LNCaP clone FGC (cell line): ENCODE measurements around the gene PLCB1.

Experiments used
- DNase-seq: peaks from one replicate; pipeline ENCODE4 v3.0.0-alpha.2; 2011; ENCODE audit warnings: low read depth
- H3K4me3 ChIP-seq: 2 replicates; pipeline ENCODE4 v1.5.1; 2011; ENCODE audit warnings: mild to moderate bottlenecking, low read depth, low read length, control low read depth
- CTCF ChIP-seq: IDR thresholded peaks from 2 replicates; pipeline ENCODE4 v1.5.1; 2012; ENCODE audit warnings: mild to moderate bottlenecking; ENCODE audit not compliant: control insufficient read depth, insufficient read depth; ENCODE audit errors: extremely low read depth

PLCB1 gene

GRCh38 chr20:8128291-8129060 lies 3.6 kb upstream of the PLCB1 start:
- no peak for TF ChIP-seq CTCF
- no peak overlapping the region for H3K4me3 ChIP-seq
- DNase-seq = no peak

GRCh38 chr20:8129211-8129976 lies 2.7 kb upstream of the PLCB1 start:
- no peak overlapping the region for H3K4me3 ChIP-seq
- DNase-seq = no peak
- no peak for TF ChIP-seq CTCF

GRCh38 chr20:8130840-8131526 lies 1.1 kb upstream of the PLCB1 start:
- H3K4me3 ChIP-seq = no peak overlapping the region; the same call in 1 of the 2 replicates
- no peak for TF ChIP-seq CTCF
- no peak for DNase-seq

- no peak for TF ChIP-seq CTCF
- H3K4me3 ChIP-seq = peak overlapping the region; percentile 45
- DNase-seq = no peak
Observed at GRCh38 chr20:8132484-8133309, 631 bp downstream of the PLCB1 start.

- no peak for DNase-seq
- no peak for TF ChIP-seq CTCF
- H3K4me3 ChIP-seq = no peak overlapping the region
Observed at GRCh38 chr20:8133310-8133768, 1.3 kb downstream of the PLCB1 start.

GRCh38 chr20:8133851-8134451 lies 1.9 kb downstream of the PLCB1 start:
- no peak overlapping the region for H3K4me3 ChIP-seq
- no peak for TF ChIP-seq CTCF
- no peak for DNase-seq
